IMR-90 (cell line): ENCODE measurements around the gene OR13G1. TPM values are rescaled to one million over a fixed set of nuclear protein-coding genes. Genes with fewer than 3 reads are reported as not detected.

Experiments
- ATAC-seq: fragments of 200-7000 bp; cut with Tn5 transposase; 2 replicates; pipeline ENCODE4 v1.9.1; 2020; ENCODE audit warnings: low read depth, mild to moderate bottlenecking, moderate library complexity
- BruUV-seq: library from RNA; stranded (reverse); fragments of 400-500 nt; replicated peaks from 2 replicates; lab custom pipeline; 2021; lab: Mats Ljungman, UMichigan
- CTCF ChIA-PET: fragments of 300-600 bp; formaldehyde crosslinking; extraction: SDS; loops from one replicate; lab custom pipeline; 2021; ENCODE audit warnings: antibody characterized with exemption; lab: Yijun Ruan, JAX
- POLR2A ChIA-PET: fragments of 300-600 bp; sonication (Branson Sonifier 250); formaldehyde crosslinking; loops from one replicate; lab custom pipeline; 2022; ENCODE audit warnings: antibody characterized with exemption; ENCODE audit not compliant: unreplicated experiment; lab: Charles Lee
- DNase-seq: peaks from one replicate; pipeline ENCODE4 v3.0.0; 2013
- H2AFZ ChIP-seq: replicated peaks from 2 replicates; pipeline ENCODE3; 2013; ENCODE audit warnings: low read length, mild to moderate bottlenecking; ENCODE audit not compliant: poor library complexity
- H2AK5ac ChIP-seq: 2 replicates; pipeline ENCODE4 v1.6.1; 2013; ENCODE audit warnings: low read depth, low read length, inconsistent platforms
- H2AK9ac ChIP-seq: replicated peaks from 2 replicates; pipeline ENCODE3; 2013; ENCODE audit warnings: mild to moderate bottlenecking, low read depth, low read length, moderate library complexity; ENCODE audit not compliant: poor library complexity
- H2BK120ac ChIP-seq: 2 replicates; pipeline ENCODE4 v1.6.1; 2013; ENCODE audit warnings: low read depth, low read length, inconsistent platforms
- H2BK15ac ChIP-seq: 3 replicates; pipeline ENCODE4 v1.6.1; 2013; ENCODE audit warnings: low read depth, low read length, inconsistent platforms
- H2BK20ac ChIP-seq: 2 replicates; pipeline ENCODE4 v1.6.1; 2013; ENCODE audit warnings: low read depth, mild to moderate bottlenecking, inconsistent platforms, low read length, moderate library complexity
- H2BK5ac ChIP-seq: 2 replicates; pipeline ENCODE4 v1.6.1; 2013; ENCODE audit warnings: mild to moderate bottlenecking, low read depth, low read length, inconsistent platforms; ENCODE audit not compliant: poor library complexity, severe bottlenecking
- H3K14ac ChIP-seq: replicated peaks from 2 replicates; pipeline ENCODE4 v1.6.1; 2013; ENCODE audit warnings: low read depth, low read length, inconsistent platforms
- H3K18ac ChIP-seq: 2 replicates; pipeline ENCODE4 v1.6.1; 2013; ENCODE audit warnings: low read depth, low read length, control low read depth
- H3K23ac ChIP-seq: 2 replicates; pipeline ENCODE4 v1.6.1; 2013; ENCODE audit warnings: low read depth, low read length, inconsistent platforms
- H3K27ac ChIP-seq: 2 replicates; pipeline ENCODE4 v1.5.1; 2013; ENCODE audit warnings: mild to moderate bottlenecking, control low read depth, low read length; ENCODE audit not compliant: insufficient read depth
- H3K27me3 ChIP-seq: 2 replicates; pipeline ENCODE4 v1.6.1; 2013; ENCODE audit warnings: low read length; ENCODE audit not compliant: control insufficient read depth, insufficient read depth
- H3K36me3 ChIP-seq: 2 replicates; pipeline ENCODE4 v1.6.1; 2013; ENCODE audit warnings: low read length, mixed read lengths; ENCODE audit not compliant: control insufficient read depth, insufficient read depth
- H3K4ac ChIP-seq: 2 replicates; pipeline ENCODE4 v1.6.1; 2013; ENCODE audit warnings: low read depth, low read length, inconsistent platforms
- H3K4me1 ChIP-seq: 2 replicates; pipeline ENCODE4 v1.6.1; 2013; ENCODE audit warnings: low read length, mixed read lengths; ENCODE audit not compliant: control insufficient read depth, insufficient read depth
- H3K4me2 ChIP-seq: 2 replicates; pipeline ENCODE4 v1.6.1; 2013; ENCODE audit warnings: low read depth, mild to moderate bottlenecking, control low read depth, low read length, moderate library complexity
- H3K4me3 ChIP-seq: 2 replicates; pipeline ENCODE4 v1.5.1; 2013; ENCODE audit warnings: low read depth, mild to moderate bottlenecking, control low read depth, low read length, moderate library complexity; ENCODE audit not compliant: insufficient read depth
- H3K56ac ChIP-seq: 2 replicates; pipeline ENCODE4 v1.6.1; 2013; ENCODE audit warnings: low read length, inconsistent platforms; ENCODE audit not compliant: insufficient read depth; ENCODE audit errors: extremely low read depth
- H3K79me1 ChIP-seq, 2 experiments: 2 replicates each; pipeline ENCODE4 v1.6.1; 2013; ENCODE audit warnings: low read length in 2 of 2, inconsistent platforms in 1 of 2, low read depth in 1 of 2
- H3K9ac ChIP-seq: 2 replicates; pipeline ENCODE4 v1.6.1; 2013; ENCODE audit warnings: low read depth, low read length, control low read depth
- H3K9me1 ChIP-seq: 2 replicates; pipeline ENCODE4 v1.6.1; 2013; ENCODE audit warnings: low read length, inconsistent platforms; ENCODE audit not compliant: insufficient read depth
- H3K9me3 ChIP-seq: 2 replicates; pipeline ENCODE4 v1.6.1; 2013; ENCODE audit warnings: low read length; ENCODE audit not compliant: control insufficient read depth, insufficient read depth
- H4K20me1 ChIP-seq: 2 replicates; pipeline ENCODE4 v1.6.1; 2013; ENCODE audit warnings: low read length, inconsistent platforms; ENCODE audit not compliant: insufficient read depth
- H4K5ac ChIP-seq: 2 replicates; pipeline ENCODE4 v1.6.1; 2013; ENCODE audit warnings: mild to moderate bottlenecking, low read depth, low read length, control low read depth
- H4K8ac ChIP-seq, 2 experiments: 2 replicates each; pipeline ENCODE4 v1.6.1; 2013; ENCODE audit warnings: low read depth in 2 of 2, low read length in 2 of 2, control low read depth in 1 of 2, inconsistent platforms in 1 of 2
- H4K91ac ChIP-seq: 2 replicates; pipeline ENCODE4 v1.6.1; 2013; ENCODE audit warnings: low read depth, low read length, inconsistent platforms; ENCODE audit not compliant: insufficient read depth
- BHLHE40 ChIP-seq: fragments of 150-350 bp; IDR thresholded peaks from 2 replicates; pipeline ENCODE4 v1.6.1; 2016; ENCODE audit warnings: mild to moderate bottlenecking, low read depth, low read length
- CHD1 ChIP-seq: IDR thresholded peaks from 2 replicates; pipeline ENCODE4 v1.6.1; 2012; ENCODE audit warnings: low read depth, low read length, improper control_type of control experiment
- CTCF ChIP-seq: conservative IDR thresholded peaks from 2 replicates; pipeline ENCODE4 v1.5.1; 2012; ENCODE audit warnings: mild to moderate bottlenecking, low read depth, low read length, improper control_type of control experiment
- ELK1 ChIP-seq: fragments of 150-350 bp; IDR thresholded peaks from 2 replicates; pipeline ENCODE4 v1.6.1; 2016; ENCODE audit warnings: low read depth, mild to moderate bottlenecking, low read length, moderate library complexity, borderline replicate concordance
- FOS ChIP-seq: fragments of 150-350 bp; IDR thresholded peaks from 2 replicates; pipeline ENCODE4 v1.6.1; 2016; ENCODE audit warnings: low read depth, low read length
- MAFK ChIP-seq: IDR thresholded peaks from 2 replicates; pipeline ENCODE4 v1.6.1; 2012; ENCODE audit warnings: low read depth, low read length, improper control_type of control experiment
- MAZ ChIP-seq: IDR thresholded peaks from 2 replicates; pipeline ENCODE4 v1.6.1; 2012; ENCODE audit warnings: low read depth, mild to moderate bottlenecking, low read length, improper control_type of control experiment, moderate library complexity, borderline replicate concordance
- MXI1 ChIP-seq: IDR thresholded peaks from 2 replicates; pipeline ENCODE4 v1.6.1; 2012; ENCODE audit warnings: low read depth, mild to moderate bottlenecking, low read length, moderate library complexity, borderline replicate concordance
- NFE2L2 ChIP-seq: fragments of 150-350 bp; IDR thresholded peaks from 2 replicates; pipeline ENCODE4 v1.6.1; 2016; ENCODE audit warnings: low read depth, mild to moderate bottlenecking, low read length
- POLR2A ChIP-seq: IDR thresholded peaks from 2 replicates; pipeline ENCODE4 v1.6.1; 2012; ENCODE audit warnings: mild to moderate bottlenecking, low read depth, low read length
- RAD21 ChIP-seq: IDR thresholded peaks from 2 replicates; pipeline ENCODE4 v1.6.1; 2012; ENCODE audit warnings: low read length, improper control_type of control experiment
- RCOR1 ChIP-seq: IDR thresholded peaks from 2 replicates; pipeline ENCODE4 v1.6.1; 2012; ENCODE audit warnings: mild to moderate bottlenecking, low read length, improper control_type of control experiment; ENCODE audit not compliant: insufficient replicate concordance
- RFX5 ChIP-seq: IDR thresholded peaks from 2 replicates; pipeline ENCODE4 v1.8.0; 2012; ENCODE audit warnings: low read depth, mild to moderate bottlenecking, low read length, moderate library complexity
- SMC3 ChIP-seq: fragments of 150-350 bp; IDR thresholded peaks from 2 replicates; pipeline ENCODE4 v1.6.1; 2016; ENCODE audit warnings: low read depth, mild to moderate bottlenecking, antibody characterized with exemption, low read length, moderate library complexity
- USF2 ChIP-seq: fragments of 150-350 bp; IDR thresholded peaks from 2 replicates; pipeline ENCODE4 v1.6.1; 2017; ENCODE audit warnings: mild to moderate bottlenecking, antibody characterized with exemption, low read length, low read depth
- WGBS, 2 experiments: methylation state at CpG; one replicate each; pipeline versions ENCODE4 v1.1.5 to v1.1.7; 2013; ENCODE audit warnings: missing lambda C conversion rate in 2 of 2; ENCODE audit not compliant: insufficient read length in 1 of 2; ENCODE audit errors: extremely low coverage in 2 of 2; 5-methylcytosine and 5-hydroxymethylcytosine counted together
- dilution Hi-C: fragments of 300-500 bp; cut with HindIII; formaldehyde crosslinking; loops from one replicate; pipeline ENCODE4 v1.14.3; 2018; ENCODE audit warnings: low sequenced_read_pairs; ENCODE audit not compliant: unreplicated experiment
- in situ Hi-C: fragments of 300-500 bp; cut with MboI; formaldehyde crosslinking; loops from 3 replicates; pipeline ENCODE4 v1.14.3; 2019; ENCODE audit warnings: low sequenced_read_pairs, inconsistent platforms, mixed read lengths
- intact Hi-C: fragments of 100-400 bp; cut with micrococcal nuclease; formaldehyde crosslinking; loops from 2 replicates; pipeline ENCODE4 v1.10.0; 2022
- polyA plus RNA-seq, 3 experiments: library from polyadenylated mRNA; depleted of rRNA; stranded (reverse); fragments of >200 nt; gene quantifications; 2 replicates each; pipeline ENCODE4 v1.2.3, GENCODE V29; 2012; ENCODE audit warnings: low replicate concordance in 1 of 3
- total RNA-seq: library from RNA; depleted of rRNA; stranded (reverse); fragments of >200 nt; gene quantifications from 2 replicates; pipeline ENCODE4 v1.2.3, GENCODE V29; 2012

The OR13G1 gene
- total and polyA plus RNA-seq, 2 of the 4 experiments (the other 2 are of a cell fraction) = not detected

GRCh38 chr1:247701338-247701737, 21.8 kb upstream of the OR13G1 start:
- dilution Hi-C loops = no loop called here
- no TSS peak for BruUV-seq
- H3K9me3 ChIP-seq = peaks cover 8% of the 10 kb centered on the region

More at GRCh38 chr1:247701338-247701737, 21.8 kb upstream of the OR13G1 start:
- no peak for TF ChIP-seq RFX5
- TF ChIP-seq POLR2A = no peak
- no peak for TF ChIP-seq NFE2L2
- no peak for TF ChIP-seq MAZ
- no peak for TF ChIP-seq CTCF
- no peak for TF ChIP-seq MAFK
- TF ChIP-seq ELK1 = no peak
- TF ChIP-seq BHLHE40 = no peak
- no peak for TF ChIP-seq RAD21
- no peak for TF ChIP-seq USF2
- TF ChIP-seq CHD1 = no peak
- TF ChIP-seq MXI1 = no peak
- no peak for TF ChIP-seq SMC3
- no peak for TF ChIP-seq RCOR1
- no peak for TF ChIP-seq FOS
- no peak overlapping the region for H2AK9ac ChIP-seq
- H3K79me1 ChIP-seq = no peaks in the 10 kb centered on the region
- no peak overlapping the region for H3K4me3 ChIP-seq
- no peak overlapping the region for H3K18ac ChIP-seq
- H4K5ac ChIP-seq = no peak overlapping the region
- no peak overlapping the region for H3K4ac ChIP-seq
- in situ Hi-C loops = no loop called here
- no peak overlapping the region for H2BK5ac ChIP-seq
- H2AK5ac ChIP-seq = no peak overlapping the region
- no peak overlapping the region for H3K9ac ChIP-seq
- H2BK15ac ChIP-seq = no peak overlapping the region
- no peaks in the 10 kb centered on the region for H4K20me1 ChIP-seq
- no peak overlapping the region for H4K91ac ChIP-seq
- H3K23ac ChIP-seq = no peak overlapping the region
- POLR2A ChIA-PET = no interaction called here
- H3K9me1 ChIP-seq = no peaks in the 10 kb centered on the region
- no CpG with 5 or more reads among the region's 1 CpG for WGBS, 2 experiments
- no peak overlapping the region for H3K14ac ChIP-seq
- H3K56ac ChIP-seq = no peak overlapping the region
- no peaks in the 10 kb centered on the region for H3K36me3 ChIP-seq
- H3K4me1 ChIP-seq = no peaks in the 10 kb centered on the region
- ATAC-seq = no peak
- H2AFZ ChIP-seq = no peak overlapping the region
- no peak for DNase-seq
- intact Hi-C loops = no loop called here
- no peak overlapping the region for H2BK20ac ChIP-seq
- H4K8ac ChIP-seq = no peak overlapping the region
- no peak overlapping the region for H3K4me2 ChIP-seq
- H3K27me3 ChIP-seq = no peaks in the 10 kb centered on the region
- no peak overlapping the region for H3K27ac ChIP-seq
- CTCF ChIA-PET = no interaction called here
- H2BK120ac ChIP-seq = no peak overlapping the region
